SK-N-SH treated with all-trans-retinoic acid at 6 μM for 48 hours (cell line): ENCODE data around the gene SLC22A23.

ENCODE experiments used
- ATAC-seq: fragments of 200-7000 bp; cut with Tn5 transposase; 3 replicates; pipeline ENCODE4 v1.9.1; 2020; ENCODE audit warnings: mild to moderate bottlenecking, moderate library complexity
- ARNTL ChIP-seq: fragments of 450-650 bp; formaldehyde crosslinking; IDR thresholded peaks from 2 replicates; pipeline ENCODE4 v1.5.0; 2020; ENCODE audit warnings: low read depth, mild to moderate bottlenecking, moderate library complexity, borderline replicate concordance
- BACH2 ChIP-seq: fragments of 250-450 bp; sonication (Bioruptor Pico); IDR thresholded peaks from 2 replicates; pipeline ENCODE4 v1.9.0; 2021; ENCODE audit warnings: mild to moderate bottlenecking, borderline replicate concordance
- CSDC2 ChIP-seq: fragments of 250-450 bp; sonication (Bioruptor Pico); IDR thresholded peaks from 2 replicates; pipeline ENCODE4 v1.5.0; 2020; ENCODE audit warnings: mild to moderate bottlenecking, moderate library complexity
- CSRNP3 ChIP-seq: fragments of 250-450 bp; sonication (Bioruptor Pico); IDR thresholded peaks from 2 replicates; pipeline ENCODE4 v1.5.1; 2021; ENCODE audit warnings: mild to moderate bottlenecking, moderate library complexity
- ESRRG ChIP-seq: fragments of 250-450 bp; sonication (Bioruptor Pico); IDR thresholded peaks from 2 replicates; pipeline ENCODE4 v1.6.1; 2021; ENCODE audit warnings: mild to moderate bottlenecking
- GLIS3 ChIP-seq: fragments of 250-450 bp; sonication (Bioruptor Pico); IDR thresholded peaks from 2 replicates; pipeline ENCODE4 v1.5.0; 2020; ENCODE audit warnings: mild to moderate bottlenecking, moderate library complexity
- ISL1 ChIP-seq: fragments of 250-450 bp; sonication (Bioruptor Pico); IDR thresholded peaks from 2 replicates; pipeline ENCODE4 v2.1.2; 2022; ENCODE audit warnings: mild to moderate bottlenecking, moderate library complexity
- OSR1 ChIP-seq: fragments of 250-450 bp; sonication (Bioruptor Pico); IDR thresholded peaks from 2 replicates; pipeline ENCODE4 v1.8.0; 2022; ENCODE audit warnings: moderate library complexity, mild to moderate bottlenecking, inconsistent platforms
- PATZ1 ChIP-seq: fragments of 250-450 bp; sonication (Bioruptor Pico); IDR thresholded peaks from 2 replicates; pipeline ENCODE4 v1.8.0; 2020; ENCODE audit warnings: mild to moderate bottlenecking, moderate library complexity, borderline replicate concordance
- RARB ChIP-seq: fragments of 250-450 bp; sonication (Bioruptor Pico); IDR thresholded peaks from 2 replicates; pipeline ENCODE4 v1.8.0; 2021; ENCODE audit warnings: mild to moderate bottlenecking, moderate library complexity
- SNAI2 ChIP-seq: fragments of 250-450 bp; sonication (Bioruptor Pico); IDR thresholded peaks from 2 replicates; pipeline ENCODE4 v1.5.0; 2020; ENCODE audit warnings: mild to moderate bottlenecking, moderate library complexity
- TCF4 ChIP-seq: fragments of 250-450 bp; sonication (Bioruptor Pico); IDR thresholded peaks from 2 replicates; pipeline ENCODE4 v1.8.0; 2021; ENCODE audit warnings: mild to moderate bottlenecking, moderate library complexity, borderline replicate concordance
- TOX ChIP-seq: fragments of 250-450 bp; sonication (Bioruptor Pico); IDR thresholded peaks from 2 replicates; pipeline ENCODE4 v1.8.0; 2021; ENCODE audit warnings: mild to moderate bottlenecking, moderate library complexity, borderline replicate concordance
- TSHZ2 ChIP-seq: fragments of 250-450 bp; sonication (Bioruptor Pico); IDR thresholded peaks from 2 replicates; pipeline ENCODE4 v1.5.0; 2020; ENCODE audit warnings: mild to moderate bottlenecking, moderate library complexity
- ZFP3 ChIP-seq: fragments of 250-450 bp; sonication (Bioruptor Pico); IDR thresholded peaks from 2 replicates; pipeline ENCODE4 v1.5.0; 2020; ENCODE audit warnings: mild to moderate bottlenecking, moderate library complexity
- ZNF565 ChIP-seq: fragments of 450-650 bp; formaldehyde crosslinking; conservative IDR thresholded peaks from 2 replicates; pipeline ENCODE4 v1.5.0; 2020; ENCODE audit warnings: low read depth, mild to moderate bottlenecking, moderate library complexity
- ZNF70 ChIP-seq: fragments of 450-650 bp; formaldehyde crosslinking; IDR thresholded peaks from 2 replicates; pipeline ENCODE4 v1.5.0; 2020; ENCODE audit warnings: mild to moderate bottlenecking, moderate library complexity
- ZNF8 ChIP-seq: fragments of 450-650 bp; formaldehyde crosslinking; IDR thresholded peaks from 2 replicates; pipeline ENCODE4 v1.5.0; 2020; ENCODE audit warnings: mild to moderate bottlenecking, moderate library complexity
- TF ChIP-seq, protein P1 (sequence below): fragments of 250-450 bp; sonication (Bioruptor Pico); IDR thresholded peaks from 2 replicates; pipeline ENCODE4 v1.5.1; 2020; ENCODE audit warnings: low read depth, mild to moderate bottlenecking, moderate library complexity
- TF ChIP-seq, protein P2 (sequence below): fragments of 250-450 bp; sonication (Bioruptor Pico); IDR thresholded peaks from 2 replicates; pipeline ENCODE4 v1.8.0; 2021; ENCODE audit warnings: low read depth, mild to moderate bottlenecking, moderate library complexity, borderline replicate concordance

The SLC22A23 gene

DNA sequence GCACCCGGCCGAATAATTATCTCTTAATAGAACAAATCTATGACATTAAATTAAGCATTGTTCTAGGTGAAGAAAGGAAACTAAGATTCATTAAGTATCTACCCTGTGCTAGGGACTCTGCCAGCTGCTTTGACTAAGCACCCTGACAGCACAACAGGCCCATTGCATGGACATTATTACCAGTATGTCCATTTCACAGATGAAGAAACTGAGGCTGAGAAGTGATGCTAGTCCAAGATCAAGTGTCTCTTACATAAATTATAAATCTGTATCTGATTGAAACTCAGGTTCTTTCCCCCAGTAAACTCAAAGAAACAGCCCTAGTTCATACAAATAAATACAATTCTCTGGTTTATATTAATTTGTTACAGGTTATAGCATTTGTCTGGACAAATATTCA lies 31.3 kb downstream of the SLC22A23 start:
- ATAC-seq, result no peak
- TF ChIP-seq SNAI2 (CRISPR knock-in tag) (no peak), CSRNP3 (CRISPR knock-in tag) (no peak), ZNF70 (CRISPR knock-in tag) (no peak), CSDC2 (CRISPR knock-in tag) (no peak), RARB (CRISPR knock-in tag) (no peak), ZNF565 (CRISPR knock-in tag) (no peak), ZNF8 (CRISPR knock-in tag) (no peak), OSR1 (CRISPR knock-in tag) (no peak), ISL1 (CRISPR knock-in tag) (no peak), TCF4 (no peak), ZFP3 (no peak), ARNTL (CRISPR knock-in tag) (no peak), PATZ1 (no peak), TOX (CRISPR knock-in tag) (no peak), ESRRG (no peak), TSHZ2 (CRISPR knock-in tag) (no peak)
- TF ChIP-seq, protein P1, sequence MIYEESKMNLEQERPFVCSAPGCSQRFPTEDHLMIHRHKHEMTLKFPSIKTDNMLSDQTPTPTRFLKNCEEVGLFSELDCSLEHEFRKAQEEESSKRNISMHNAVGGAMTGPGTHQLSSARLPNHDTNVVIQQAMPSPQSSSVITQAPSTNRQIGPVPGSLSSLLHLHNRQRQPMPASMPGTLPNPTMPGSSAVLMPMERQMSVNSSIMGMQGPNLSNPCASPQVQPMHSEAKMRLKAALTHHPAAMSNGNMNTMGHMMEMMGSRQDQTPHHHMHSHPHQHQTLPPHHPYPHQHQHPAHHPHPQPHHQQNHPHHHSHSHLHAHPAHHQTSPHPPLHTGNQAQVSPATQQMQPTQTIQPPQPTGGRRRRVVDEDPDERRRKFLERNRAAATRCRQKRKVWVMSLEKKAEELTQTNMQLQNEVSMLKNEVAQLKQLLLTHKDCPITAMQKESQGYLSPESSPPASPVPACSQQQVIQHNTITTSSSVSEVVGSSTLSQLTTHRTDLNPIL (CRISPR knock-in tag), result no peak
- TF ChIP-seq, protein P2, sequence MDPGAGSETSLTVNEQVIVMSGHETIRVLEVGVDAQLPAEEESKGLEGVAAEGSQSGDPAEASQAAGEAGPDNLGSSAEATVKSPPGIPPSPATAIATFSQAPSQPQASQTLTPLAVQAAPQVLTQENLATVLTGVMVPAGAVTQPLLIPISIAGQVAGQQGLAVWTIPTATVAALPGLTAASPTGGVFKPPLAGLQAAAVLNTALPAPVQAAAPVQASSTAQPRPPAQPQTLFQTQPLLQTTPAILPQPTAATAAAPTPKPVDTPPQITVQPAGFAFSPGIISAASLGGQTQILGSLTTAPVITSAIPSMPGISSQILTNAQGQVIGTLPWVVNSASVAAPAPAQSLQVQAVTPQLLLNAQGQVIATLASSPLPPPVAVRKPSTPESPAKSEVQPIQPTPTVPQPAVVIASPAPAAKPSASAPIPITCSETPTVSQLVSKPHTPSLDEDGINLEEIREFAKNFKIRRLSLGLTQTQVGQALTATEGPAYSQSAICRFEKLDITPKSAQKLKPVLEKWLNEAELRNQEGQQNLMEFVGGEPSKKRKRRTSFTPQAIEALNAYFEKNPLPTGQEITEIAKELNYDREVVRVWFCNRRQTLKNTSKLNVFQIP, result no peak
- TF ChIP-seq, all 23 proteins: peak for 0

- TF ChIP-seq GLIS3 (CRISPR knock-in tag), result no peak
- TF ChIP-seq, protein P2, result no peak
- TF ChIP-seq TSHZ2 (CRISPR knock-in tag), result no peak
- no peak for TF ChIP-seq OSR1 (CRISPR knock-in tag)
- no peak for TF ChIP-seq BACH2 (CRISPR knock-in tag)
- TF ChIP-seq CSDC2 (CRISPR knock-in tag), result no peak
- no peak for TF ChIP-seq ZNF565 (CRISPR knock-in tag)
- no peak for TF ChIP-seq ESRRG
- no peak for TF ChIP-seq ZNF70 (CRISPR knock-in tag)
- no peak for TF ChIP-seq RARB (CRISPR knock-in tag)
- ATAC-seq, result no peak
Measured at GRCh38 chr6:3424185-3424927, 32.5 kb downstream of the SLC22A23 start.
